IMR-90 (cell line): Measurements from ENCODE around the gene TBC1D22A. TPM values are rescaled to one million over a fixed set of nuclear protein-coding genes. Genes with fewer than 3 reads are reported as not detected.

Experiments
- ATAC-seq: fragments of 200-7000 bp; cut with Tn5 transposase; 2 replicates; pipeline ENCODE4 v1.9.1; 2020; ENCODE audit warnings: low read depth, mild to moderate bottlenecking, moderate library complexity
- BruUV-seq: library from RNA; stranded (reverse); fragments of 400-500 nt; replicated peaks from 2 replicates; lab custom pipeline; 2021; lab: Mats Ljungman, UMichigan
- CTCF ChIA-PET: fragments of 300-600 bp; formaldehyde crosslinking; extraction: SDS; loops from one replicate; lab custom pipeline; 2021; ENCODE audit warnings: antibody characterized with exemption; lab: Yijun Ruan, JAX
- POLR2A ChIA-PET: fragments of 300-600 bp; sonication (Branson Sonifier 250); formaldehyde crosslinking; loops from one replicate; lab custom pipeline; 2022; ENCODE audit warnings: antibody characterized with exemption; ENCODE audit not compliant: unreplicated experiment; lab: Charles Lee
- DNase-seq: peaks from one replicate; pipeline ENCODE4 v3.0.0; 2013
- H2AFZ ChIP-seq: replicated peaks from 2 replicates; pipeline ENCODE3; 2013; ENCODE audit warnings: low read length, mild to moderate bottlenecking; ENCODE audit not compliant: poor library complexity
- H2AK5ac ChIP-seq: 2 replicates; pipeline ENCODE4 v1.6.1; 2013; ENCODE audit warnings: low read depth, low read length, inconsistent platforms
- H2AK9ac ChIP-seq: replicated peaks from 2 replicates; pipeline ENCODE3; 2013; ENCODE audit warnings: mild to moderate bottlenecking, low read depth, low read length, moderate library complexity; ENCODE audit not compliant: poor library complexity
- H2BK120ac ChIP-seq: 2 replicates; pipeline ENCODE4 v1.6.1; 2013; ENCODE audit warnings: low read depth, low read length, inconsistent platforms
- H2BK15ac ChIP-seq: 3 replicates; pipeline ENCODE4 v1.6.1; 2013; ENCODE audit warnings: low read depth, low read length, inconsistent platforms
- H2BK20ac ChIP-seq: 2 replicates; pipeline ENCODE4 v1.6.1; 2013; ENCODE audit warnings: low read depth, mild to moderate bottlenecking, inconsistent platforms, low read length, moderate library complexity
- H2BK5ac ChIP-seq: 2 replicates; pipeline ENCODE4 v1.6.1; 2013; ENCODE audit warnings: mild to moderate bottlenecking, low read depth, low read length, inconsistent platforms; ENCODE audit not compliant: poor library complexity, severe bottlenecking
- H3K14ac ChIP-seq: replicated peaks from 2 replicates; pipeline ENCODE4 v1.6.1; 2013; ENCODE audit warnings: low read depth, low read length, inconsistent platforms
- H3K18ac ChIP-seq: 2 replicates; pipeline ENCODE4 v1.6.1; 2013; ENCODE audit warnings: low read depth, low read length, control low read depth
- H3K23ac ChIP-seq: 2 replicates; pipeline ENCODE4 v1.6.1; 2013; ENCODE audit warnings: low read depth, low read length, inconsistent platforms
- H3K27ac ChIP-seq: 2 replicates; pipeline ENCODE4 v1.5.1; 2013; ENCODE audit warnings: mild to moderate bottlenecking, control low read depth, low read length; ENCODE audit not compliant: insufficient read depth
- H3K27me3 ChIP-seq: 2 replicates; pipeline ENCODE4 v1.6.1; 2013; ENCODE audit warnings: low read length; ENCODE audit not compliant: control insufficient read depth, insufficient read depth
- H3K36me3 ChIP-seq: 2 replicates; pipeline ENCODE4 v1.6.1; 2013; ENCODE audit warnings: low read length, mixed read lengths; ENCODE audit not compliant: control insufficient read depth, insufficient read depth
- H3K4ac ChIP-seq: 2 replicates; pipeline ENCODE4 v1.6.1; 2013; ENCODE audit warnings: low read depth, low read length, inconsistent platforms
- H3K4me1 ChIP-seq: 2 replicates; pipeline ENCODE4 v1.6.1; 2013; ENCODE audit warnings: low read length, mixed read lengths; ENCODE audit not compliant: control insufficient read depth, insufficient read depth
- H3K4me2 ChIP-seq: 2 replicates; pipeline ENCODE4 v1.6.1; 2013; ENCODE audit warnings: low read depth, mild to moderate bottlenecking, control low read depth, low read length, moderate library complexity
- H3K4me3 ChIP-seq: 2 replicates; pipeline ENCODE4 v1.5.1; 2013; ENCODE audit warnings: low read depth, mild to moderate bottlenecking, control low read depth, low read length, moderate library complexity; ENCODE audit not compliant: insufficient read depth
- H3K56ac ChIP-seq: 2 replicates; pipeline ENCODE4 v1.6.1; 2013; ENCODE audit warnings: low read length, inconsistent platforms; ENCODE audit not compliant: insufficient read depth; ENCODE audit errors: extremely low read depth
- H3K79me1 ChIP-seq, 2 experiments: 2 replicates each; pipeline ENCODE4 v1.6.1; 2013; ENCODE audit warnings: low read length in 2 of 2, inconsistent platforms in 1 of 2, low read depth in 1 of 2
- H3K9ac ChIP-seq: 2 replicates; pipeline ENCODE4 v1.6.1; 2013; ENCODE audit warnings: low read depth, low read length, control low read depth
- H3K9me1 ChIP-seq: 2 replicates; pipeline ENCODE4 v1.6.1; 2013; ENCODE audit warnings: low read length, inconsistent platforms; ENCODE audit not compliant: insufficient read depth
- H3K9me3 ChIP-seq: 2 replicates; pipeline ENCODE4 v1.6.1; 2013; ENCODE audit warnings: low read length; ENCODE audit not compliant: control insufficient read depth, insufficient read depth
- H4K20me1 ChIP-seq: 2 replicates; pipeline ENCODE4 v1.6.1; 2013; ENCODE audit warnings: low read length, inconsistent platforms; ENCODE audit not compliant: insufficient read depth
- H4K5ac ChIP-seq: 2 replicates; pipeline ENCODE4 v1.6.1; 2013; ENCODE audit warnings: mild to moderate bottlenecking, low read depth, low read length, control low read depth
- H4K8ac ChIP-seq, 2 experiments: 2 replicates each; pipeline ENCODE4 v1.6.1; 2013; ENCODE audit warnings: low read depth in 2 of 2, low read length in 2 of 2, control low read depth in 1 of 2, inconsistent platforms in 1 of 2
- H4K91ac ChIP-seq: 2 replicates; pipeline ENCODE4 v1.6.1; 2013; ENCODE audit warnings: low read depth, low read length, inconsistent platforms; ENCODE audit not compliant: insufficient read depth
- CEBPB ChIP-seq: IDR thresholded peaks from 2 replicates; pipeline ENCODE4 v1.6.1; 2012; ENCODE audit warnings: low read depth, low read length, improper control_type of control experiment
- MAFK ChIP-seq: IDR thresholded peaks from 2 replicates; pipeline ENCODE4 v1.6.1; 2012; ENCODE audit warnings: low read depth, low read length, improper control_type of control experiment
- POLR2A ChIP-seq: IDR thresholded peaks from 2 replicates; pipeline ENCODE4 v1.6.1; 2012; ENCODE audit warnings: mild to moderate bottlenecking, low read depth, low read length
- RCOR1 ChIP-seq: IDR thresholded peaks from 2 replicates; pipeline ENCODE4 v1.6.1; 2012; ENCODE audit warnings: mild to moderate bottlenecking, low read length, improper control_type of control experiment; ENCODE audit not compliant: insufficient replicate concordance
- SMC3 ChIP-seq: fragments of 150-350 bp; IDR thresholded peaks from 2 replicates; pipeline ENCODE4 v1.6.1; 2016; ENCODE audit warnings: low read depth, mild to moderate bottlenecking, antibody characterized with exemption, low read length, moderate library complexity
- WGBS, 2 experiments: methylation state at CpG; one replicate each; pipeline versions ENCODE4 v1.1.5 to v1.1.7; 2013; ENCODE audit warnings: missing lambda C conversion rate in 2 of 2; ENCODE audit not compliant: insufficient read length in 1 of 2; ENCODE audit errors: extremely low coverage in 2 of 2; 5-methylcytosine and 5-hydroxymethylcytosine counted together
- dilution Hi-C: fragments of 300-500 bp; cut with HindIII; formaldehyde crosslinking; loops from one replicate; pipeline ENCODE4 v1.14.3; 2018; ENCODE audit warnings: low sequenced_read_pairs; ENCODE audit not compliant: unreplicated experiment
- in situ Hi-C: fragments of 300-500 bp; cut with MboI; formaldehyde crosslinking; loops from 3 replicates; pipeline ENCODE4 v1.14.3; 2019; ENCODE audit warnings: low sequenced_read_pairs, inconsistent platforms, mixed read lengths
- intact Hi-C: fragments of 100-400 bp; cut with micrococcal nuclease; formaldehyde crosslinking; loops from 2 replicates; pipeline ENCODE4 v1.10.0; 2022
- polyA plus RNA-seq, 3 experiments: library from polyadenylated mRNA; depleted of rRNA; stranded (reverse); fragments of >200 nt; gene quantifications; 2 replicates each; pipeline ENCODE4 v1.2.3, GENCODE V29; 2012; ENCODE audit warnings: low replicate concordance in 1 of 3
- total RNA-seq: library from RNA; depleted of rRNA; stranded (reverse); fragments of >200 nt; gene quantifications from 2 replicates; pipeline ENCODE4 v1.2.3, GENCODE V29; 2012

The TBC1D22A gene
- total and polyA plus RNA-seq, 2 of the 4 experiments (the other 2 are of a cell fraction), result 9.0 to 16.7 TPM

- Histone ChIP-seq H3K79me1 (peaks cover 3 to 7% of the 10 kb centered on the region in 2 experiments; a peak in 3 of 4 replicates), H2BK5ac (no peak overlapping the region), H2AK5ac (no peak overlapping the region), H3K9me3 (no peaks in the 10 kb centered on the region), H3K4me3 (no peak overlapping the region), H2BK15ac (no peak overlapping the region), H3K18ac (no peak overlapping the region), H3K27ac (no peak overlapping the region), H3K14ac (no peak overlapping the region), H3K36me3 (peaks cover 14% of the 10 kb centered on the region), H3K23ac (no peak overlapping the region), H3K9me1 (peaks cover 16% of the 10 kb centered on the region; the same call in 1 of the 2 replicates), H3K4me1 (peaks cover 2% of the 10 kb centered on the region), H4K8ac (no peak overlapping the region), H3K56ac (no peak overlapping the region), H4K20me1 (peaks cover 2% of the 10 kb centered on the region; the same call in 1 of the 2 replicates), H2AFZ (no peak overlapping the region), H2BK20ac (no peak overlapping the region), H2BK120ac (no peak overlapping the region), H3K27me3 (no peaks in the 10 kb centered on the region), H2AK9ac (no peak overlapping the region), H4K5ac (no peak overlapping the region), H3K9ac (no peak overlapping the region), H3K4ac (no peak overlapping the region), H3K4me2 (no peak overlapping the region), H4K91ac (no peak overlapping the region)
- dilution Hi-C loops, result no loop called here
- BruUV-seq, result no TSS peak
- ATAC-seq, result no peak
- in situ Hi-C loops, result no loop called here
- ChIA-PET POLR2A (no interaction called here), CTCF (no interaction called here)
- WGBS, 2 experiments, result 92% methylated on average over 2 of the region's 12 CpGs; no CpG with 5 or more reads in 1 of the 2 experiments
- intact Hi-C loops, result no loop called here
- no peak for DNase-seq
- TF ChIP-seq MAFK (no peak), SMC3 (no peak), RCOR1 (no peak), CEBPB (no peak), POLR2A (no peak)
Observed at GRCh38 chr22:46979506-46979905, 217.1 kb downstream of the TBC1D22A start.
